Measurements from ENCODE around the gene CDON. TPM values are rescaled to one million over a fixed set of nuclear protein-coding genes. Genes with fewer than 3 reads are reported as not detected.

CDON gene
- total and polyA plus RNA-seq, 9 of the 15 experiments (the other 6 are each of a cell fraction or from before 2014, with no cell fraction given) = 0.08 to 0.64 (median 0.40) TPM

DNA sequence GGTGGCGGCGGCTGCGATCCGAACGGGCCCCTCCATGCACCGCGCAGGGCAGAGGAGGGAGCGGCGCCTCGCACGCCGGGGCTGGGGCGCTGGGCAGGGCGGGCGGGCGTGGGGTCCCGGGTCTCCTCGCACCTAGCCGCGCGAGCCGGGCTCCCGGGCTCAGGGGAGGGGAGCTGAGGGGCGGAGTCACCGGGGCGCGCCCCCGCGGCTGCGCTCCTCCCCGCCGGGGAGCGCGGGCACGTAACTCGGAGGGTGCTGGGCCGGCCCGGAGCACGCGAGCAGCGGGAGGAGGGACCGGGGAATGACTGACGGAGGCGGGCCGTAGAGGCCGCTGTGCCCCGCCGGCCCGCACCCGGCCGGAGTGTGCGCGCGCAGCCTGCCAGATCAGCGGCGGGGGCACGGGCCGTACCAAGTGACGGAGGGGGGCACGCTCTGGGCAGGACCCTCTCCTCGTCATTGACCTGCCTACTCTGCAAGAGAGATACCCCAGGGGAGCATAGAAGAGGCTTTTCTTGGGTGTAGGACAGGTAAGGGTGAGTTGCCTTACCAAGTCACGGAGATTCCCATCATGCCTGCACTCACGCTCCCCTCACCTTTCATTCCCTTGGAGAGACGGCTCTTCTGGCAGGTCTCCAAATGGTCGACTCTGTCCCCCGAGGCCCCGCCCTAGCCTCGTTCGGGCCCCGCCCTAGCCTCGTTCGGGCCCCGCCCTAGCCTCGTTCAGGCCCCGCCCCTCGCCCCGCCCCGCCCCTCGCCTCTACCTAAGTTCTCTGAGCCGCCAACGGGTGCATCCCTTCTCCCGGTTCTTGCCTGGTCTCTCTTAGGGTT is at the start of gene CDON (continued):
- TF ChIP-seq, protein P1, sequence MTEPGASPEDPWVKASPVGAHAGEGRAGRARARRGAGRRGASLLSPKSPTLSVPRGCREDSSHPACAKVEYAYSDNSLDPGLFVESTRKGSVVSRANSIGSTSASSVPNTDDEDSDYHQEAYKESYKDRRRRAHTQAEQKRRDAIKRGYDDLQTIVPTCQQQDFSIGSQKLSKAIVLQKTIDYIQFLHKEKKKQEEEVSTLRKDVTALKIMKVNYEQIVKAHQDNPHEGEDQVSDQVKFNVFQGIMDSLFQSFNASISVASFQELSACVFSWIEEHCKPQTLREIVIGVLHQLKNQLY (CRISPR knock-in tag; conservative IDR thresholded peaks at IDR 0.05) = no peak
- TF ChIP-seq TEAD1 (CRISPR knock-in tag; IDR thresholded peaks at IDR 0.05) (no peak; a peak in 1 of 4 replicates), RBM22 (IDR thresholded peaks at IDR 0.05; ENCODE audit: low read depth, low read length, poor library complexity, severe bottlenecking) (no peak), RHOXF2B (CRISPR knock-in tag; conservative IDR thresholded peaks at IDR 0.05) (no peak), NFYB (IDR thresholded peaks at IDR 0.05; ENCODE audit: extremely low read depth, insufficient read length) (no peak), GATAD2A (IDR thresholded peaks at IDR 0.05) (no peak), RBM14 (IDR thresholded peaks at IDR 0.05; ENCODE audit: borderline replicate concordance, insufficient read depth, low read depth, low read length) (no peak), CREB3L1 (IDR thresholded peaks at IDR 0.05; ENCODE audit: borderline replicate concordance, low read depth) (peak; percentile 66; the same call in 1 of the 2 replicates), SAP30 (IDR thresholded peaks at IDR 0.05; ENCODE audit: borderline replicate concordance, insufficient read depth, low read depth, low read length, poor library complexity, severe bottlenecking) (no peak), MTA1 (IDR thresholded peaks at IDR 0.05; ENCODE audit: borderline replicate concordance) (no peak), ZBTB33 (CRISPR knock-in tag; IDR thresholded peaks at IDR 0.05) (no peak), TCF7L2 (IDR thresholded peaks at IDR 0.05; ENCODE audit: low read depth, low read length) (peak; percentile 97), EWSR1 (IDR thresholded peaks at IDR 0.05; ENCODE audit: borderline replicate concordance, low read depth, partially characterized antibody) (no peak), MYBL2 (IDR thresholded peaks at IDR 0.05; ENCODE audit: low read depth) (no peak), MYBL2 (CRISPR knock-in tag; IDR thresholded peaks at IDR 0.05; ENCODE audit: borderline replicate concordance) (no peak), ZFP30 (CRISPR knock-in tag; IDR thresholded peaks at IDR 0.05; ENCODE audit: borderline replicate concordance) (no peak), KAT2B (IDR thresholded peaks at IDR 0.05; ENCODE audit: low read depth, low read length) (no peak)
